HepG2 (cell line): ENCODE results near the gene SNAPC3. TPM values are rescaled to one million over a fixed set of nuclear protein-coding genes. Genes with fewer than 3 reads are reported as not detected.

Experiments
- ADNP ChIP-seq: sonication (generic); formaldehyde crosslinking; IDR thresholded peaks from 2 replicates; pipeline ENCODE4 v1.4.0; 2020; ENCODE audit warnings: missing genetic modification reagents
- AGO2 ChIP-seq: fragments of 200-400 bp; formaldehyde crosslinking; optimal IDR thresholded peaks from 2 replicates; pipeline ENCODE3; 2017; ENCODE audit warnings: mild to moderate bottlenecking, low read depth, low read length, moderate library complexity
- AHR ChIP-seq: IDR thresholded peaks from 2 replicates; pipeline ENCODE4 v1.6.1; 2018; ENCODE audit warnings: missing genetic modification reagents, missing compliant biosample characterization
- FOXJ3 ChIP-seq: sonication (generic); formaldehyde crosslinking; IDR thresholded peaks from 2 replicates; pipeline ENCODE4 v1.4.0; 2020; ENCODE audit warnings: missing genetic modification reagents, mild to moderate bottlenecking, borderline replicate concordance
- HOXA9 ChIP-seq: sonication (generic); formaldehyde crosslinking; IDR thresholded peaks from 2 replicates; pipeline ENCODE4 v1.8.1; 2022; ENCODE audit warnings: missing genetic modification reagents, mild to moderate bottlenecking, moderate library complexity, borderline replicate concordance
- MBD4 ChIP-seq: IDR thresholded peaks from 2 replicates; pipeline ENCODE4 v1.6.1; 2012; ENCODE audit warnings: low read length, inconsistent platforms, borderline replicate concordance
- MIER2 ChIP-seq: IDR thresholded peaks from 2 replicates; pipeline ENCODE4 v1.6.1; 2016; ENCODE audit warnings: missing biosample characterization, missing genetic modification reagents
- PRPF4 ChIP-seq: fragments of 200-400 bp; formaldehyde crosslinking; IDR thresholded peaks from 2 replicates; pipeline ENCODE4 v1.6.1; 2016; ENCODE audit warnings: low read length, low read depth; ENCODE audit not compliant: poor library complexity, severe bottlenecking
- SMAD9 ChIP-seq: sonication (generic); formaldehyde crosslinking; IDR thresholded peaks from 2 replicates; pipeline ENCODE4 v1.5.1; 2020; ENCODE audit warnings: mild to moderate bottlenecking, missing genetic modification reagents
- SP140L ChIP-seq: sonication (generic); formaldehyde crosslinking; IDR thresholded peaks from 2 replicates; pipeline ENCODE4 v1.4.0; 2020; ENCODE audit warnings: missing genetic modification reagents, borderline replicate concordance
- SUZ12 ChIP-seq: fragments of 150-350 bp; IDR thresholded peaks from 2 replicates; pipeline ENCODE4 v1.6.1; 2014; ENCODE audit warnings: low read depth, low read length
- ZBTB7B ChIP-seq: sonication (generic); formaldehyde crosslinking; IDR thresholded peaks from 2 replicates; pipeline ENCODE4 v1.4.0; 2020; ENCODE audit warnings: missing genetic modification reagents
- ZBTB8A ChIP-seq: sonication (generic); formaldehyde crosslinking; IDR thresholded peaks from 2 replicates; pipeline ENCODE4 v1.4.0; 2020; ENCODE audit warnings: mild to moderate bottlenecking, low read depth, missing genetic modification reagents, borderline replicate concordance
- ZIK1 ChIP-seq: sonication (generic); formaldehyde crosslinking; IDR thresholded peaks from 2 replicates; pipeline ENCODE4 v1.5.0; 2020; ENCODE audit warnings: mild to moderate bottlenecking, low read depth, missing genetic modification reagents, borderline replicate concordance
- ZMYM4 ChIP-seq: sonication (generic); formaldehyde crosslinking; IDR thresholded peaks from 2 replicates; pipeline ENCODE4 v1.8.1; 2023; ENCODE audit warnings: mild to moderate bottlenecking, missing genetic modification reagents
- ZNF160 ChIP-seq: sonication (generic); formaldehyde crosslinking; IDR thresholded peaks from 2 replicates; pipeline ENCODE4 v1.8.0; 2022; ENCODE audit warnings: mild to moderate bottlenecking, inconsistent platforms, missing genetic modification reagents
- ZNF451 ChIP-seq: sonication (generic); formaldehyde crosslinking; IDR thresholded peaks from 2 replicates; pipeline ENCODE4 v1.5.0; 2020; ENCODE audit warnings: mild to moderate bottlenecking, missing genetic modification reagents
- ZSCAN21 ChIP-seq: sonication (generic); formaldehyde crosslinking; IDR thresholded peaks from 2 replicates; pipeline ENCODE4 v1.8.0; 2022; ENCODE audit warnings: mild to moderate bottlenecking, missing genetic modification reagents, moderate library complexity, borderline replicate concordance
- polyA plus RNA-seq, 8 experiments: library from polyadenylated mRNA; depleted of rRNA in 3 of 8; stranded (reverse) in 7 of 8; unstranded in 1 of 8; fragments of >200 nt; fragmentation: Illumina TruSeq in 4 of 8; extraction: Trizol in 4 of 8; gene quantifications; 2 replicates each; pipeline versions ENCODE4 v1.2.1 to v1.2.3, GENCODE V29; 2011 to 2016; ENCODE audit warnings: low read depth in 4 of 8, missing spikeins in 1 of 8, mixed read lengths in 1 of 8; ENCODE audit not compliant: insufficient read depth in 1 of 8
- total RNA-seq, 5 experiments: library from RNA; depleted of rRNA; stranded (reverse); fragments of >200 nt; fragmentation: Illumina TruSeq; extraction: Trizol; gene quantifications; 2 replicates each; pipeline ENCODE4 v1.2.3, GENCODE V29; 2016; ENCODE audit warnings: low read depth in 1 of 5
- TF ChIP-seq, protein P1 (sequence below): sonication (generic); formaldehyde crosslinking; IDR thresholded peaks from 2 replicates; pipeline ENCODE4 v1.5.0; 2020; ENCODE audit warnings: mild to moderate bottlenecking, missing genetic modification reagents, borderline replicate concordance
- TF ChIP-seq, protein P2 (sequence below): IDR thresholded peaks from 2 replicates; pipeline ENCODE4 v1.6.1; 2012; ENCODE audit warnings: inconsistent platforms
- TF ChIP-seq, protein P3 (sequence below): sonication (generic); formaldehyde crosslinking; IDR thresholded peaks from 2 replicates; pipeline ENCODE4 v1.4.0; 2020; ENCODE audit warnings: missing genetic modification reagents

The SNAPC3 gene
- total and polyA plus RNA-seq, 2 of the 13 experiments (the other 11 are each of a cell fraction or from before 2014, with no cell fraction given): 25.6 to 26.0 TPM

DNA sequence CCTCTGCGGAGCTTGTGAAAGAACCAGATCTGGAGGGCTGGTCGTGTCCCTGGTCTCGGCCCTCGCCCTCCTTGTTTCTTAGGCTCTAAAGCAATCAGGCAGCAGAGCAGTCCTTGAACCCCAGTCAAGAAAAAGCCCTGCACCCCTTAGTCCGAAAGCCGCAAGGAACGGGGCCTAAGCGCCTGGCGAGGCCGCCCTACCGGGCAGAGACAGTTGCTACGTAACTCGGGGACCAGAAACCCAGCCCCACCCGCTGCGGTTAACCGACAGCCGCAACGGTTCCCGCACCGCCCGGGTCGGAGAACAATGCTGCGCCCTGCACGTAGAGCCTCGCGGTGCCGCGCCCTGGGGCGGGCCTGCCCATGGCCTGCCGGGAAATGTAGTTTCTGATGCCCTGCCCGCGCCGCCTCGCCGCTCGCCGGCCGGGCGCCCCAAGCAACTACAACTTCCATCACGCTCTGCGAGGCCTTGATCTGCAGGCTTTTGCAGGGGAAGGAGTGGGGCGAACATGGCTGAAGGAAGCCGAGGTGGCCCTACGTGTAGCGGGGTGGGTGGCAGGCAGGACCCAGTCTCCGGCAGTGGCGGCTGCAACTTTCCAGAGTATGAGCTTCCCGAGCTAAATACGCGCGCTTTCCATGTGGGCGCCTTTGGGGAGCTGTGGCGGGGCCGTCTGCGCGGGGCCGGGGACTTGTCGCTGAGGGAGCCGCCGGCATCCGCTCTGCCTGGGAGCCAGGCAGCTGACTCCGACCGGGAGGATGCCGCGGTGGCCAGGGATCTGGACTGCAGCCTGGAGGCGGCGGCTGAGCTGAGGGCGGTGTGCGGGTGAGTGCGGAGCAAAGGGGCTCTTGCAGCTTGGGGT is at the start of gene SNAPC3 (continued):
- TF ChIP-seq, protein P1, sequence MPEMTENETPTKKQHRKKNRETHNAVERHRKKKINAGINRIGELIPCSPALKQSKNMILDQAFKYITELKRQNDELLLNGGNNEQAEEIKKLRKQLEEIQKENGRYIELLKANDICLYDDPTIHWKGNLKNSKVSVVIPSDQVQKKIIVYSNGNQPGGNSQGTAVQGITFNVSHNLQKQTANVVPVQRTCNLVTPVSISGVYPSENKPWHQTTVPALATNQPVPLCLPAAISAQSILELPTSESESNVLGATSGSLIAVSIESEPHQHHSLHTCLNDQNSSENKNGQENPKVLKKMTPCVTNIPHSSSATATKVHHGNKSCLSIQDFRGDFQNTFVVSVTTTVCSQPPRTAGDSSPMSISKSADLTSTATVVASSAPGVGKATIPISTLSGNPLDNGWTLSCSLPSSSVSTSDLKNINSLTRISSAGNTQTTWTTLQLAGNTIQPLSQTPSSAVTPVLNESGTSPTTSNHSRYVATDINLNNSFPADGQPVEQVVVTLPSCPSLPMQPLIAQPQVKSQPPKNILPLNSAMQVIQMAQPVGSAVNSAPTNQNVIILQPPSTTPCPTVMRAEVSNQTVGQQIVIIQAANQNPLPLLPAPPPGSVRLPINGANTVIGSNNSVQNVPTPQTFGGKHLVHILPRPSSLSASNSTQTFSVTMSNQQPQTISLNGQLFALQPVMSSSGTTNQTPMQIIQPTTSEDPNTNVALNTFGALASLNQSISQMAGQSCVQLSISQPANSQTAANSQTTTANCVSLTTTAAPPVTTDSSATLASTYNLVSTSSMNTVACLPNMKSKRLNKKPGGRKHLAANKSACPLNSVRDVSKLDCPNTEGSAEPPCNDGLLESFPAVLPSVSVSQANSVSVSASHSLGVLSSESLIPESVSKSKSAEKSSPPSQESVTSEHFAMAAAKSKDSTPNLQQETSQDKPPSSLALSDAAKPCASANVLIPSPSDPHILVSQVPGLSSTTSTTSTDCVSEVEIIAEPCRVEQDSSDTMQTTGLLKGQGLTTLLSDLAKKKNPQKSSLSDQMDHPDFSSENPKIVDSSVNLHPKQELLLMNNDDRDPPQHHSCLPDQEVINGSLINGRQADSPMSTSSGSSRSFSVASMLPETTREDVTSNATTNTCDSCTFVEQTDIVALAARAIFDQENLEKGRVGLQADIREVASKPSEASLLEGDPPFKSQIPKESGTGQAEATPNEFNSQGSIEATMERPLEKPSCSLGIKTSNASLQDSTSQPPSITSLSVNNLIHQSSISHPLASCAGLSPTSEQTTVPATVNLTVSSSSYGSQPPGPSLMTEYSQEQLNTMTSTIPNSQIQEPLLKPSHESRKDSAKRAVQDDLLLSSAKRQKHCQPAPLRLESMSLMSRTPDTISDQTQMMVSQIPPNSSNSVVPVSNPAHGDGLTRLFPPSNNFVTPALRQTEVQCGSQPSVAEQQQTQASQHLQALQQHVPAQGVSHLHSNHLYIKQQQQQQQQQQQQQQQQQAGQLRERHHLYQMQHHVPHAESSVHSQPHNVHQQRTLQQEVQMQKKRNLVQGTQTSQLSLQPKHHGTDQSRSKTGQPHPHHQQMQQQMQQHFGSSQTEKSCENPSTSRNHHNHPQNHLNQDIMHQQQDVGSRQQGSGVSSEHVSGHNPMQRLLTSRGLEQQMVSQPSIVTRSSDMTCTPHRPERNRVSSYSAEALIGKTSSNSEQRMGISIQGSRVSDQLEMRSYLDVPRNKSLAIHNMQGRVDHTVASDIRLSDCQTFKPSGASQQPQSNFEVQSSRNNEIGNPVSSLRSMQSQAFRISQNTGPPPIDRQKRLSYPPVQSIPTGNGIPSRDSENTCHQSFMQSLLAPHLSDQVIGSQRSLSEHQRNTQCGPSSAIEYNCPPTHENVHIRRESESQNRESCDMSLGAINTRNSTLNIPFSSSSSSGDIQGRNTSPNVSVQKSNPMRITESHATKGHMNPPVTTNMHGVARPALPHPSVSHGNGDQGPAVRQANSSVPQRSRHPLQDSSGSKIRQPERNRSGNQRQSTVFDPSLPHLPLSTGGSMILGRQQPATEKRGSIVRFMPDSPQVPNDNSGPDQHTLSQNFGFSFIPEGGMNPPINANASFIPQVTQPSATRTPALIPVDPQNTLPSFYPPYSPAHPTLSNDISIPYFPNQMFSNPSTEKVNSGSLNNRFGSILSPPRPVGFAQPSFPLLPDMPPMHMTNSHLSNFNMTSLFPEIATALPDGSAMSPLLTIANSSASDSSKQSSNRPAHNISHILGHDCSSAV (CRISPR knock-in tag): 0 out of 2 replicates have a peak, but pooled peaks have one; percentile 49
- no peak for TF ChIP-seq MIER2 (CRISPR knock-in tag)
- TF ChIP-seq, protein P2, sequence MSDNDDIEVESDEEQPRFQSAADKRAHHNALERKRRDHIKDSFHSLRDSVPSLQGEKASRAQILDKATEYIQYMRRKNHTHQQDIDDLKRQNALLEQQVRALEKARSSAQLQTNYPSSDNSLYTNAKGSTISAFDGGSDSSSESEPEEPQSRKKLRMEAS: peak; percentile 89
- TF ChIP-seq HOXA9 (CRISPR knock-in tag): no peak; the same call in 1 of the 2 replicates
- TF ChIP-seq AGO2: peak; percentile 76
- peak; percentile 86; the same call in 1 of the 2 replicates for TF ChIP-seq ZBTB8A
- peak; percentile 93 for TF ChIP-seq SUZ12
- TF ChIP-seq SMAD9 (CRISPR knock-in tag): 0 out of 2 replicates have a peak, but pooled peaks have one; percentile 44
- peak; percentile 59; the same call in 1 of the 2 replicates for TF ChIP-seq ZSCAN21
- TF ChIP-seq, protein P3, sequence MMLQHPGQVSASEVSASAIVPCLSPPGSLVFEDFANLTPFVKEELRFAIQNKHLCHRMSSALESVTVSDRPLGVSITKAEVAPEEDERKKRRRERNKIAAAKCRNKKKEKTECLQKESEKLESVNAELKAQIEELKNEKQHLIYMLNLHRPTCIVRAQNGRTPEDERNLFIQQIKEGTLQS (CRISPR knock-in tag): no peak; the same call in 1 of the 2 replicates
- TF ChIP-seq ADNP: no peak
- peak; percentile 75; the same call in 1 of the 2 replicates for TF ChIP-seq FOXJ3
- TF ChIP-seq PRPF4: no peak
- TF ChIP-seq AHR (CRISPR knock-in tag): no peak; the same call in 1 of the 2 replicates
- 0 out of 2 replicates have a peak, but pooled peaks have one; percentile 67 for TF ChIP-seq SP140L
- TF ChIP-seq ZIK1 (CRISPR knock-in tag): no peak
- peak; percentile 44; the same call in 1 of the 2 replicates for TF ChIP-seq ZNF451 (CRISPR knock-in tag)
- no peak for TF ChIP-seq MBD4
- 0 out of 2 replicates have a peak, but pooled peaks have one; percentile 64 for TF ChIP-seq ZNF160
- TF ChIP-seq ZMYM4 (CRISPR knock-in tag): peak; percentile 86
- peak; percentile 54; the same call in 1 of the 2 replicates for TF ChIP-seq ZBTB7B (CRISPR knock-in tag)
